HEK293T (cell line): ENCODE measurements around the gene SLC35B2.

Experiments
- BHLHE40 ChIP-seq: fragments of 450-650 bp; IDR thresholded peaks from 2 replicates; pipeline ENCODE4 v1.6.1; 2016; ENCODE audit warnings: mild to moderate bottlenecking, moderate library complexity, borderline replicate concordance
- CTBP1 ChIP-seq: fragments of 450-650 bp; IDR thresholded peaks from 2 replicates; pipeline ENCODE4 v1.6.1; 2016; ENCODE audit warnings: borderline replicate concordance
- ELF4 ChIP-seq: fragments of 450-650 bp; IDR thresholded peaks from 2 replicates; pipeline ENCODE4 v1.6.1; 2017; ENCODE audit warnings: antibody characterized with exemption
- FOXA1 ChIP-seq: fragments of 450-650 bp; IDR thresholded peaks from 2 replicates; pipeline ENCODE4 v1.6.1; 2016; ENCODE audit warnings: mild to moderate bottlenecking
- FOXK2 ChIP-seq: fragments of 450-650 bp; IDR thresholded peaks from 2 replicates; pipeline ENCODE4 v1.6.1; 2016; ENCODE audit warnings: mild to moderate bottlenecking
- FOXM1 ChIP-seq: fragments of 450-650 bp; IDR thresholded peaks from 2 replicates; pipeline ENCODE4 v1.6.1; 2017; ENCODE audit warnings: mild to moderate bottlenecking, borderline replicate concordance
- HDGF ChIP-seq: fragments of 450-650 bp; IDR thresholded peaks from 2 replicates; pipeline ENCODE4 v1.6.1; 2017; ENCODE audit warnings: antibody characterized with exemption, borderline replicate concordance
- NFRKB ChIP-seq: fragments of 450-650 bp; IDR thresholded peaks from 2 replicates; pipeline ENCODE4 v1.6.1; 2016; ENCODE audit warnings: mild to moderate bottlenecking, moderate library complexity
- SP1 ChIP-seq: fragments of 450-650 bp; IDR thresholded peaks from 2 replicates; pipeline ENCODE4 v1.6.1; 2017
- SUZ12 ChIP-seq: fragments of 450-650 bp; IDR thresholded peaks from 2 replicates; pipeline ENCODE4 v1.6.1; 2016; ENCODE audit warnings: mild to moderate bottlenecking
- TARDBP ChIP-seq: fragments of 450-650 bp; IDR thresholded peaks from 2 replicates; pipeline ENCODE4 v1.6.1; 2016
- TF ChIP-seq, protein P1 (sequence below): fragments of 450-650 bp; IDR thresholded peaks from 2 replicates; pipeline ENCODE4 v1.6.1; 2016

DNA sequence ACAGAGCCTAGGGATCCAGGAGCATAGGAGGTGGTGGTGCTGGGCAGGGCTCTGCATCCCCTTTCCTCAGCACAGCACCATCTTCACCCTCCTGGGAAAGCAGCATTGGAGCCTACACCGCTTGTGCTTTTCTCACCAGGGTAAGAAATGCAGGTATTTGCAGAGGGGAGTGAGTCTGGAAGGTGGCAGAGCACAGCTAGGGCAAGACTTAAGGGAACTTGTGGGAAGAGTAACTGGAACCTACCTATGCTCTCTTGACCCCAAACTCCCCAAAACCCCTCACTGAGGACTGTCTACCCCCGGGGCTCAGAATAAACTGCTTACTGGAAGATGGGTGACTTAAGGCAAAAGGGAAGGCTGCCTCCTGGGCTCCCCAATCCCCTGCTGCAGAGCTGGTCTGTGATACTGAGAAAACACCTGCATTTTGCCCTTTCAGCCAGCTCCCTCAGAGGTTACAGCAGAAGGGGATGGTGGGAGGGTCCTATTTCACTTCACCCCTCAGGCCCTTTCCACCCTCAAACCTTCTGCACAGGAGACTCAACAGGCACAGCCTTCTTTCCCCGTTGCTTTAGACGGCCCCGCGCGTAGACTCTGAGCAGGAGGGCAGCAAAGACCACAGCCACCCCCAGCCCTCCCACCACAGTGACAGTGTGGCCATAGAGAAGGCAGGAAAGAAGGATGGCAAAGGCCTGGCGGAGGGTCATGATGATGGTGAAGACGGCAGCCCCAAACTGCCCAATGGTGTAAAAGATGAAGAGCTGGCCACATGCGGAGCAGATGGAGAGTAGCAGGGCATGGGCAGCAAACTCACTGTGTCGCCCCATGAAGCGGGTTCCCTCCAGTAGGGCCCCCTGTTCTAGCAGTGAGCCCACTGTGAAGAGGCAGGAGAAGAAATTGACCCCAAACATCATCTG, 2.9 kb downstream of the SLC35B2 start:
- TF ChIP-seq FOXA1: no peak
- TF ChIP-seq HDGF: no peak
- no peak for TF ChIP-seq FOXM1
- no peak for TF ChIP-seq TARDBP
- no peak for TF ChIP-seq SUZ12
- TF ChIP-seq SP1: no peak
- TF ChIP-seq, protein P1, sequence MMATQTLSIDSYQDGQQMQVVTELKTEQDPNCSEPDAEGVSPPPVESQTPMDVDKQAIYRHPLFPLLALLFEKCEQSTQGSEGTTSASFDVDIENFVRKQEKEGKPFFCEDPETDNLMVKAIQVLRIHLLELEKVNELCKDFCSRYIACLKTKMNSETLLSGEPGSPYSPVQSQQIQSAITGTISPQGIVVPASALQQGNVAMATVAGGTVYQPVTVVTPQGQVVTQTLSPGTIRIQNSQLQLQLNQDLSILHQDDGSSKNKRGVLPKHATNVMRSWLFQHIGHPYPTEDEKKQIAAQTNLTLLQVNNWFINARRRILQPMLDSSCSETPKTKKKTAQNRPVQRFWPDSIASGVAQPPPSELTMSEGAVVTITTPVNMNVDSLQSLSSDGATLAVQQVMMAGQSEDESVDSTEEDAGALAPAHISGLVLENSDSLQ: no peak
- TF ChIP-seq FOXK2: no peak
- TF ChIP-seq BHLHE40: no peak
- TF ChIP-seq CTBP1: no peak
- TF ChIP-seq NFRKB: no peak
- TF ChIP-seq ELF4: no peak; the same call in none of the 2 replicates
